GM12878 (cell line): Measurements from ENCODE around the gene FOXL3. TPM values are rescaled to one million over a fixed set of nuclear protein-coding genes. Genes with fewer than 3 reads are reported as not detected.

Experiments
- ATAC-seq: fragments of 200-7000 bp; cut with Tn5 transposase; 3 replicates; pipeline ENCODE4 v1.9.1; 2020; ENCODE audit warnings: mild to moderate bottlenecking, moderate library complexity
- BruUV-seq: library from RNA; stranded (reverse); fragments of 400-500 nt; replicated peaks from 2 replicates; lab custom pipeline; 2021; lab: Mats Ljungman, UMichigan
- CTCF ChIA-PET: fragments of 300-600 bp; sonication (Branson Sonifier 250); formaldehyde crosslinking; extraction: SDS; loops from one replicate; lab custom pipeline; 2021; ENCODE audit warnings: inconsistent platforms; lab: Yijun Ruan, JAX
- POLR2A ChIA-PET: fragments of 350-600 bp; formaldehyde crosslinking; extraction: SDS; loops from one replicate; lab custom pipeline; 2021; ENCODE audit warnings: inconsistent platforms; lab: Charles Lee
- RAD21 ChIA-PET: fragments of 300-600 bp; sonication (Branson Sonifier 250); formaldehyde crosslinking; loops from one replicate; lab custom pipeline; 2023; ENCODE audit warnings: antibody characterized with exemption; ENCODE audit not compliant: unreplicated experiment; lab: Charles Lee
- SMC1A ChIA-PET: fragments of 300-600 bp; sonication (Branson Sonifier 250); formaldehyde crosslinking; loops from one replicate; lab custom pipeline; 2023; ENCODE audit not compliant: unreplicated experiment, uncharacterized antibody; lab: Charles Lee
- DNase-seq: peaks from one replicate; pipeline ENCODE4 v3.0.0-alpha.2; 2011; ENCODE audit warnings: low read depth, low spot score
- FAIRE-seq: peaks from 3 replicates; lab custom pipeline; 2011; peaks lifted over from hg19 to GRCh38; lab: Jason Lieb, UNC
- H2AFZ ChIP-seq: 2 replicates; pipeline ENCODE4 v1.6.0; 2011; ENCODE audit warnings: low read depth, low read length, control low read depth; ENCODE audit not compliant: control insufficient read depth
- H3K27ac ChIP-seq: 2 replicates; pipeline ENCODE4 v1.5.1; 2011; ENCODE audit warnings: control low read depth; ENCODE audit not compliant: control insufficient read depth, insufficient read depth
- H3K27me3 ChIP-seq, 2 experiments: replicated peaks in 1 of 2; 2 replicates each; pipeline versions ENCODE4 v1.6.0 to v1.6.1; 2011; ENCODE audit warnings: low read length in 1 of 2; ENCODE audit not compliant: control insufficient read depth in 2 of 2, insufficient read depth in 2 of 2
- H3K36me3 ChIP-seq, 2 experiments: 2 replicates each; pipeline ENCODE4 v1.5.1; 2011; ENCODE audit warnings: low read length in 1 of 2; ENCODE audit not compliant: control insufficient read depth in 2 of 2, insufficient read depth in 2 of 2
- H3K4me1 ChIP-seq: 2 replicates; pipeline ENCODE4 v1.6.1; 2011; ENCODE audit warnings: mild to moderate bottlenecking, low read length, moderate library complexity, mixed read lengths; ENCODE audit not compliant: control insufficient read depth, insufficient read depth
- H3K4me2 ChIP-seq: 2 replicates; pipeline ENCODE4 v1.6.0; 2011; ENCODE audit warnings: control low read depth; ENCODE audit not compliant: control insufficient read depth, insufficient read depth
- H3K4me3 ChIP-seq: fragments of 200-600 bp; sonication (generic); 2 replicates; pipeline ENCODE4 v1.5.1; 2016
- H3K79me2 ChIP-seq: 2 replicates; pipeline ENCODE4 v1.6.0; 2011; ENCODE audit warnings: low read length; ENCODE audit not compliant: control insufficient read depth, insufficient read depth
- H3K9ac ChIP-seq: 2 replicates; pipeline ENCODE4 v1.8.0; 2011; ENCODE audit warnings: low read length, control low read depth, mixed read lengths; ENCODE audit not compliant: control insufficient read depth, insufficient read depth
- H3K9me3 ChIP-seq: replicated peaks from 3 replicates; pipeline ENCODE4 v1.5.1; 2011; ENCODE audit warnings: mild to moderate bottlenecking, low read length; ENCODE audit not compliant: control insufficient read depth, insufficient read depth
- H4K20me1 ChIP-seq: 2 replicates; pipeline ENCODE4 v1.6.0; 2011; ENCODE audit not compliant: control insufficient read depth, insufficient read depth
- ATF7 ChIP-seq: fragments of 450-650 bp; IDR thresholded peaks from 2 replicates; pipeline ENCODE4 v1.6.1; 2016; ENCODE audit warnings: low read depth, mild to moderate bottlenecking
- RCOR1 ChIP-seq: conservative IDR thresholded peaks from 2 replicates; pipeline ENCODE4 v1.6.1; 2012; ENCODE audit warnings: low read depth, low read length, improper control_type of control experiment
- SPI1 ChIP-seq: IDR thresholded peaks from 2 replicates; pipeline ENCODE4 v1.6.1; 2011; ENCODE audit warnings: low read depth, mild to moderate bottlenecking, low read length, moderate library complexity, borderline replicate concordance; ENCODE audit not compliant: insufficient read depth
- TCF7 ChIP-seq: IDR thresholded peaks from 2 replicates; pipeline ENCODE4 v1.6.1; 2014; ENCODE audit warnings: antibody characterized with exemption, borderline replicate concordance
- WGBS: methylation state at CpG from one replicate; pipeline ENCODE4 v1.1.6; 2016; ENCODE audit warnings: low lambda C conversion rate; ENCODE audit not compliant: insufficient replicate concordance, insufficient coverage; ENCODE audit errors: missing lambda C conversion rate; 5-methylcytosine and 5-hydroxymethylcytosine counted together
- in situ Hi-C: fragments of 300-500 bp; cut with MboI; formaldehyde crosslinking; loops from 9 replicates; pipeline ENCODE4 v1.14.3; 2018; ENCODE audit warnings: mixed read lengths
- intact Hi-C: fragments of 100-400 bp; cut with micrococcal nuclease; formaldehyde crosslinking; loops from one replicate; pipeline ENCODE4 v1.14.2; 2022; ENCODE audit not compliant: unreplicated experiment
- polyA plus RNA-seq, 11 experiments: library from polyadenylated mRNA; depleted of rRNA in 4 of 11; unstranded in 6 of 11; stranded (reverse) in 5 of 11; fragments of >200 nt; fragmentation: Nextera tagmentation in 4 of 11; fragmentation: Illumina TruSeq in 1 of 11; extraction: Ambion mirVana in 4 of 11; extraction: Trizol in 1 of 11; gene quantifications; 1 replicate in 1 of 11; 2 replicates in 10 of 11; pipeline versions ENCODE4 v1.2.1 to v1.2.3, GENCODE V29; 2011 to 2016; ENCODE audit warnings: inconsistent platforms in 2 of 11, missing spikeins in 2 of 11, low read depth in 1 of 11
- total RNA-seq, 4 experiments: library from RNA; depleted of rRNA in 3 of 4; stranded (reverse); fragments of >200 nt in 3 of 4; fragmentation: Illumina TruSeq in 1 of 4; extraction: Trizol in 1 of 4; gene quantifications; 2 replicates each; pipeline versions ENCODE4 v1.2.1 to v1.2.3, GENCODE V29; 2013 to 2021
- TF ChIP-seq, protein P1 (sequence below): IDR thresholded peaks from 2 replicates; pipeline ENCODE4 v1.6.1; 2011; ENCODE audit warnings: low read depth, mild to moderate bottlenecking, low read length, moderate library complexity, borderline replicate concordance; ENCODE audit errors: extremely low read depth
- TF ChIP-seq, protein P2 (sequence below): IDR thresholded peaks from 2 replicates; pipeline ENCODE4 v1.6.1; 2012; ENCODE audit warnings: low read depth, low read length, improper control_type of control experiment
- TF ChIP-seq, protein P3 (sequence below): IDR thresholded peaks from 2 replicates; pipeline ENCODE4 v1.6.1; 2012; ENCODE audit warnings: low read depth, low read length, improper control_type of control experiment
- TF ChIP-seq, protein P4 (sequence below): fragments of 450-650 bp; IDR thresholded peaks from 2 replicates; pipeline ENCODE4 v1.6.1; 2017; ENCODE audit warnings: low read depth, mild to moderate bottlenecking, moderate library complexity

Gene FOXL3
- total and polyA plus RNA-seq, 10 of the 15 experiments (the other 5 are each of a cell fraction or from before 2014, with no cell fraction given) = not detected

DNA sequence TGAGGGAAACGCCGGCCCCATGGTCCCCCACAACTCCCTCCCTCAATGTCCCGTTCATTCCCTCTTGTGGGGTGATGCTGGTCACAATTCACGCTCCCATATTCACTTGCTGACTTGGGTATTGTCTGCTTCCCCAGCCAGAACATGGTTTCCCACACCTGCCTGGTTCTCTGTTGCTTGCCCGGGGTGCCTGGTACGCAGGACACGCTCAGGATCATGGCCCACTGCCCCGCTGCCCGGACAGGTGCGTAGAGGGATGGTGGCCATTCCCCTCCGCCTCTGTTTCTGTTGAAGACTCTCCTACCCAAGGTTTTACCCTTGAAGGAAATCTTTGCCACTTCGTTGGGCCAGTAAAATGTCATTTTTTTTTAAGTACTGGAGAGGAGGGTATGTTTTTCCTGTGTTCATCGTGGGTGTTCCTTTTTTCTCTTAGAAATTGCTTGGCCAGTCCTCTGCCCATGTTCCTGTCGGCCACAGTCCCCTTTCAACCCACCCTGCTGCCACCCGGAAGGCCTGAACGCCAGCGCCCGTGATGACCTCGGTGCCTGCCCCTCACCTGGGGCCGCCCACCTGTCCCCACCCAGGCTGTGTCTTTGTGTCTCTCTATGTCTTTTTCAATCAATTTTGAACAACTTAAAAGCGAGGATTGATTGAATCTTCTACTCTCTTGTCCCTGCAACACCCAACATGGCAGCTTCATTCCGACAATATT, 38.2 kb downstream of the FOXL3 start:
- WGBS = 49% methylated on average over 22 of the region's 22 CpGs
- H3K4me1 ChIP-seq = no peaks in the 10 kb centered on the region
- no peak overlapping the region for H2AFZ ChIP-seq
- H3K4me2 ChIP-seq = no peak overlapping the region
- H3K79me2 ChIP-seq = no peaks in the 10 kb centered on the region
- ChIA-PET RAD21 (no interaction called here), POLR2A (no interaction called here), SMC1A (no interaction called here), CTCF (no interaction called here)
- H3K27ac ChIP-seq = no peak overlapping the region
- BruUV-seq = no TSS peak
- no peaks in the 10 kb centered on the region for H3K27me3 ChIP-seq
- no peak overlapping the region for H3K4me3 ChIP-seq
- FAIRE-seq (no peak), ATAC-seq (no peak), DNase-seq (no peak)
- TF ChIP-seq, protein P1, sequence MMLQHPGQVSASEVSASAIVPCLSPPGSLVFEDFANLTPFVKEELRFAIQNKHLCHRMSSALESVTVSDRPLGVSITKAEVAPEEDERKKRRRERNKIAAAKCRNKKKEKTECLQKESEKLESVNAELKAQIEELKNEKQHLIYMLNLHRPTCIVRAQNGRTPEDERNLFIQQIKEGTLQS = no peak
- TF ChIP-seq, protein P2, sequence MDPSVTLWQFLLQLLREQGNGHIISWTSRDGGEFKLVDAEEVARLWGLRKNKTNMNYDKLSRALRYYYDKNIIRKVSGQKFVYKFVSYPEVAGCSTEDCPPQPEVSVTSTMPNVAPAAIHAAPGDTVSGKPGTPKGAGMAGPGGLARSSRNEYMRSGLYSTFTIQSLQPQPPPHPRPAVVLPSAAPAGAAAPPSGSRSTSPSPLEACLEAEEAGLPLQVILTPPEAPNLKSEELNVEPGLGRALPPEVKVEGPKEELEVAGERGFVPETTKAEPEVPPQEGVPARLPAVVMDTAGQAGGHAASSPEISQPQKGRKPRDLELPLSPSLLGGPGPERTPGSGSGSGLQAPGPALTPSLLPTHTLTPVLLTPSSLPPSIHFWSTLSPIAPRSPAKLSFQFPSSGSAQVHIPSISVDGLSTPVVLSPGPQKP = no peak
- TF ChIP-seq TCF7 = no peak
- TF ChIP-seq ATF7 = no peak
- TF ChIP-seq, protein P3, sequence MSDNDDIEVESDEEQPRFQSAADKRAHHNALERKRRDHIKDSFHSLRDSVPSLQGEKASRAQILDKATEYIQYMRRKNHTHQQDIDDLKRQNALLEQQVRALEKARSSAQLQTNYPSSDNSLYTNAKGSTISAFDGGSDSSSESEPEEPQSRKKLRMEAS = no peak
- TF ChIP-seq RCOR1 = no peak
- TF ChIP-seq SPI1 = no peak
- TF ChIP-seq, protein P4, sequence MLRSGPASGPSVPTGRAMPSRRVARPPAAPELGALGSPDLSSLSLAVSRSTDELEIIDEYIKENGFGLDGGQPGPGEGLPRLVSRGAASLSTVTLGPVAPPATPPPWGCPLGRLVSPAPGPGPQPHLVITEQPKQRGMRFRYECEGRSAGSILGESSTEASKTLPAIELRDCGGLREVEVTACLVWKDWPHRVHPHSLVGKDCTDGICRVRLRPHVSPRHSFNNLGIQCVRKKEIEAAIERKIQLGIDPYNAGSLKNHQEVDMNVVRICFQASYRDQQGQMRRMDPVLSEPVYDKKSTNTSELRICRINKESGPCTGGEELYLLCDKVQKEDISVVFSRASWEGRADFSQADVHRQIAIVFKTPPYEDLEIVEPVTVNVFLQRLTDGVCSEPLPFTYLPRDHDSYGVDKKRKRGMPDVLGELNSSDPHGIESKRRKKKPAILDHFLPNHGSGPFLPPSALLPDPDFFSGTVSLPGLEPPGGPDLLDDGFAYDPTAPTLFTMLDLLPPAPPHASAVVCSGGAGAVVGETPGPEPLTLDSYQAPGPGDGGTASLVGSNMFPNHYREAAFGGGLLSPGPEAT = no peak
- no peak overlapping the region for H3K9ac ChIP-seq
- no peaks in the 10 kb centered on the region for H4K20me1 ChIP-seq
- intact Hi-C loops (loop anchor here (10.0 kb wide), 1 partner anchor 197 kb away; no protein-coding TSS in a partner anchor), in situ Hi-C loops (no loop called here)
- H3K36me3 ChIP-seq = no peaks in the 10 kb centered on the region
- H3K9me3 ChIP-seq = no peaks in the 10 kb centered on the region; the same call in 2 of the 3 replicates
